Erythroblast (primary cell): ENCODE results near the gene DGKH.

ENCODE experiments used
- DNase-seq, 2 experiments: peaks; one replicate each; lab custom pipeline; 2025; lab: John Stamatoyannopoulos, UW
- GATA1 ChIP-seq: IDR thresholded peaks from 2 replicates; pipeline ENCODE4 v1.6.1; 2011; ENCODE audit warnings: low read depth, mild to moderate bottlenecking, control low read depth, low read length, moderate library complexity
- POLR2A ChIP-seq: IDR thresholded peaks from 2 replicates; pipeline ENCODE4 v1.6.1; 2011; ENCODE audit warnings: mild to moderate bottlenecking, low read length

The DGKH gene

GRCh38 chr13:42048342-42048683 lies at the start of gene DGKH:
TSS of gene DGKH (plus strand) at chr13:42048648. CDS start at chr13:42048774, 126 bp downstream.
- no peak for TF ChIP-seq GATA1
- no peak for TF ChIP-seq POLR2A
- DNase-seq: no peak

GRCh38 chr13:42000846-42001245 lies 47.6 kb upstream of the DGKH start:
- TF ChIP-seq GATA1: no peak
- TF ChIP-seq POLR2A: no peak
- no peak for DNase-seq

GRCh38 chr13:42001580-42001979 lies 46.9 kb upstream of the DGKH start:
- TF ChIP-seq GATA1: no peak
- no peak for TF ChIP-seq POLR2A
- no peak for DNase-seq

- TF ChIP-seq POLR2A: no peak
Measured at GRCh38 chr13:42002066-42002465, 46.4 kb upstream of the DGKH start.

GRCh38 chr13:42007844-42008243 lies 40.6 kb upstream of the DGKH start:
- TF ChIP-seq POLR2A (no peak), GATA1 (no peak)
- no peak for DNase-seq

More at GRCh38 chr13:42002066-42002465, 46.4 kb upstream of the DGKH start:
- DNase-seq: no peak

- no peak for TF ChIP-seq POLR2A
- no peak for TF ChIP-seq GATA1
- DNase-seq: no peak
Measured at GRCh38 chr13:42009057-42009456, 39.4 kb upstream of the DGKH start.

- no peak for DNase-seq
- no peak for TF ChIP-seq GATA1
- no peak for TF ChIP-seq POLR2A
Measured at GRCh38 chr13:42011601-42012350, 36.7 kb upstream of the DGKH start.

- TF ChIP-seq GATA1 (no peak), POLR2A (no peak)
- DNase-seq: no peak
Measured at GRCh38 chr13:42014119-42014518, 34.3 kb upstream of the DGKH start.

- DNase-seq: no peak
- TF ChIP-seq POLR2A: no peak
Measured at GRCh38 chr13:42017264-42017663, 31.2 kb upstream of the DGKH start.

- TF ChIP-seq POLR2A: no peak
- TF ChIP-seq GATA1: no peak
- peak; percentile 66 to 83 for DNase-seq
Measured at GRCh38 chr13:42021851-42022250, 26.6 kb upstream of the DGKH start.

- no peak for DNase-seq
- TF ChIP-seq GATA1 (no peak), POLR2A (no peak)
Measured at GRCh38 chr13:42022336-42022735, 26.1 kb upstream of the DGKH start.

GRCh38 chr13:42022796-42023493 lies 25.5 kb upstream of the DGKH start:
- no peak for DNase-seq

GRCh38 chr13:42027286-42027685 lies 21.2 kb upstream of the DGKH start:
- no peak for DNase-seq
- TF ChIP-seq GATA1 (no peak), POLR2A (no peak)

More at GRCh38 chr13:42022796-42023493, 25.5 kb upstream of the DGKH start:
- TF ChIP-seq POLR2A: no peak
- TF ChIP-seq GATA1: no peak

- TF ChIP-seq POLR2A (no peak), GATA1 (no peak)
- no peak for DNase-seq
Measured at GRCh38 chr13:42028113-42028799, 20.2 kb upstream of the DGKH start.
